GM23338 (cell line): ENCODE data around the gene DAPK2. TPM values are rescaled to one million over a fixed set of nuclear protein-coding genes. Genes with fewer than 3 reads are reported as not detected.

Experiments used
- ATAC-seq: fragments of 200-7000 bp; cut with Tn5 transposase; 3 replicates; pipeline ENCODE4 v1.9.1; 2020
- DNase-seq: peaks from one replicate; pipeline ENCODE4 v3.0.0-alpha.2; 2015; ENCODE audit warnings: low spot score
- H2AFZ ChIP-seq: fragments of 200-600 bp; sonication (generic); 2 replicates; pipeline ENCODE4 v1.8.0; 2016; ENCODE audit warnings: antibody characterized with exemption, mild to moderate bottlenecking, moderate library complexity
- H3F3A ChIP-seq: fragments of 200-600 bp; sonication (generic); replicated peaks from 2 replicates; pipeline ENCODE4 v1.8.0; 2017; ENCODE audit warnings: antibody characterized with exemption, mixed run types, low read depth
- H3K27ac ChIP-seq: fragments of 200-600 bp; sonication (generic); 2 replicates; pipeline ENCODE4 v1.6.1; 2016; ENCODE audit warnings: low read depth
- H3K27me3 ChIP-seq: fragments of 200-600 bp; sonication (generic); 2 replicates; pipeline ENCODE4 v1.8.0; 2016; ENCODE audit warnings: mild to moderate bottlenecking, mixed run types, moderate library complexity; ENCODE audit not compliant: insufficient read depth
- H3K36me3 ChIP-seq: fragments of 200-600 bp; sonication (generic); 2 replicates; pipeline ENCODE4 v1.8.0; 2016; ENCODE audit warnings: mild to moderate bottlenecking; ENCODE audit not compliant: insufficient read depth
- H3K4me1 ChIP-seq: fragments of 200-600 bp; sonication (generic); 2 replicates; pipeline ENCODE4 v1.8.0; 2016; ENCODE audit warnings: mild to moderate bottlenecking, moderate library complexity; ENCODE audit not compliant: insufficient read depth
- H3K4me2 ChIP-seq: fragments of 200-600 bp; sonication (generic); 2 replicates; pipeline ENCODE4 v1.7.1; 2017; ENCODE audit warnings: mixed run types
- H3K4me3 ChIP-seq: fragments of 200-600 bp; sonication (generic); 2 replicates; pipeline ENCODE4 v1.6.1; 2016; ENCODE audit warnings: mixed run types
- H3K79me2 ChIP-seq: fragments of 200-600 bp; sonication (generic); replicated peaks from 2 replicates; pipeline ENCODE4 v1.8.0; 2017; ENCODE audit warnings: mild to moderate bottlenecking; ENCODE audit not compliant: insufficient read depth
- H3K9me2 ChIP-seq: fragments of 200-600 bp; sonication (generic); 2 replicates; pipeline ENCODE4 v1.8.0; 2017; ENCODE audit not compliant: insufficient read depth
- H4K20me1 ChIP-seq: fragments of 200-600 bp; sonication (generic); replicated peaks from 2 replicates; pipeline ENCODE4 v1.8.0; 2017; ENCODE audit warnings: mild to moderate bottlenecking; ENCODE audit not compliant: insufficient read depth
- H3K27ac Mint-ChIP-seq: 2 replicates; pipeline ENCODE4 v1.8.0; 2020; ENCODE audit warnings: inconsistent platforms, mild to moderate bottlenecking, moderate library complexity, mixed read lengths
- H3K27me3 Mint-ChIP-seq: 3 replicates; pipeline ENCODE4 v1.8.0; 2022; ENCODE audit warnings: low read depth, mild to moderate bottlenecking, moderate library complexity, mixed read lengths, inconsistent platforms; ENCODE audit not compliant: insufficient read depth, poor library complexity
- H3K36me3 Mint-ChIP-seq: 3 replicates; pipeline ENCODE4 v1.8.0; 2021; ENCODE audit warnings: low read depth, mild to moderate bottlenecking, inconsistent platforms, moderate library complexity, mixed read lengths
- H3K4me1 Mint-ChIP-seq: 3 replicates; pipeline ENCODE4 v1.8.0; 2020; ENCODE audit warnings: mild to moderate bottlenecking, inconsistent platforms, mixed read lengths
- H3K4me3 Mint-ChIP-seq: 3 replicates; pipeline ENCODE4 v1.8.0; 2021; ENCODE audit warnings: moderate library complexity, mild to moderate bottlenecking, inconsistent platforms, mixed read lengths
- H3K9me3 Mint-ChIP-seq: 3 replicates; pipeline ENCODE4 v1.8.0; 2020; ENCODE audit warnings: moderate library complexity, mild to moderate bottlenecking, inconsistent platforms, mixed read lengths
- CREB1 ChIP-seq: fragments of 250-450 bp; sonication (Bioruptor Pico); IDR thresholded peaks from 2 replicates; pipeline ENCODE4 v1.5.0; 2020; ENCODE audit warnings: low read depth, mild to moderate bottlenecking, moderate library complexity
- ETS1 ChIP-seq: IDR thresholded peaks from 2 replicates; pipeline ENCODE4 v1.6.1; 2016; ENCODE audit warnings: antibody characterized with exemption
- EZH2 ChIP-seq: fragments of 200-600 bp; sonication (generic); IDR thresholded peaks from one replicate; pipeline ENCODE4 v1.8.0; 2017; ENCODE audit warnings: antibody characterized with exemption, mild to moderate bottlenecking, low read depth; ENCODE audit not compliant: unreplicated experiment
- EZH2phosphoT487 ChIP-seq: fragments of 200-600 bp; sonication (generic); IDR thresholded peaks from one replicate; pipeline ENCODE4 v1.8.1; 2018; ENCODE audit warnings: antibody characterized with exemption; ENCODE audit not compliant: unreplicated experiment
- JUNB ChIP-seq: IDR thresholded peaks from one replicate; pipeline ENCODE4 v1.6.1; 2016; ENCODE audit warnings: antibody characterized with exemption; ENCODE audit not compliant: unreplicated experiment
- NANOG ChIP-seq: IDR thresholded peaks from 2 replicates; pipeline ENCODE4 v1.6.1; 2016; ENCODE audit warnings: antibody characterized with exemption, borderline replicate concordance
- POLR2AphosphoS5 ChIP-seq: IDR thresholded peaks from 2 replicates; pipeline ENCODE4 v1.6.1; 2016; ENCODE audit warnings: antibody characterized with exemption, low read depth
- STAT1 ChIP-seq: IDR thresholded peaks from one replicate; pipeline ENCODE4 v1.6.1; 2016; ENCODE audit warnings: antibody characterized with exemption; ENCODE audit not compliant: unreplicated experiment
- ZNF114 ChIP-seq: fragments of 250-450 bp; sonication (Bioruptor Pico); IDR thresholded peaks from 2 replicates; pipeline ENCODE4 v1.5.0; 2020; ENCODE audit warnings: mild to moderate bottlenecking, moderate library complexity
- ZNF462 ChIP-seq: fragments of 250-450 bp; sonication (Bioruptor Pico); IDR thresholded peaks from 2 replicates; pipeline ENCODE4 v1.5.0; 2020; ENCODE audit warnings: mild to moderate bottlenecking, moderate library complexity
- polyA plus RNA-seq: library from polyadenylated mRNA; unstranded; fragments of >200 nt; fragmentation: Nextera tagmentation; extraction: Ambion mirVana; gene quantifications from 2 replicates; pipeline ENCODE4 v1.2.1, GENCODE V29; 2016
- total RNA-seq: library from RNA; depleted of rRNA; stranded (reverse); fragments of >200 nt; shearing (Covaris generic); gene quantifications from 2 replicates; pipeline ENCODE4 v1.2.3, GENCODE V29; 2014
- TF ChIP-seq, protein P1 (sequence below), 2 experiments: fragments of 200-600 bp in 1 of 2; sonication (generic) in 1 of 2; conservative IDR thresholded peaks; 2 replicates each; pipeline versions ENCODE4 v1.5.1 to v1.6.1; 2016 to 2017; ENCODE audit warnings: antibody characterized with exemption in 2 of 2, low read depth in 2 of 2, mild to moderate bottlenecking in 2 of 2, moderate library complexity in 1 of 2

DAPK2 gene
- total and polyA plus RNA-seq, 2 experiments from 2014 or later = 1.6 to 3.1 TPM

DNA sequence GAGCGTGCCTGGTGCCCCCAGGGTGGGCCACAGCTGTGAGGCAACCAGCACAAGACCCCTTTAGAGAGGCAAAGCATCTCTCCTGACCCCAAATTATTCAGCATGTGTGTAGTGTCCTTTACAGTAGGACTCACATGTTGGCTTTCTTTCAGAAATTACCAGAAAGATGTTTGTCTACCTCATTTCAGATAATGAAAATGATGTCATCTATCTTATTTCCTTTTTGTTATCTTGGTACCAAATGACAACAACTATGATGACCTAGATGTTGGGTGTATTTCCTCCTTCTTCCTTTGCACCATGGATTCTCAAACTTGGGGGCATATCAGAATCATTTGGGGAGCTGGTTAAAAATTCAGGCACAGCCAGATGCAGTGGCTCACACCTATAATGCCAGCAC lies 50.5 kb downstream of the DAPK2 start (continued):
- TF ChIP-seq EZH2 (no peak), JUNB (no peak)
- TF ChIP-seq, protein P1, sequence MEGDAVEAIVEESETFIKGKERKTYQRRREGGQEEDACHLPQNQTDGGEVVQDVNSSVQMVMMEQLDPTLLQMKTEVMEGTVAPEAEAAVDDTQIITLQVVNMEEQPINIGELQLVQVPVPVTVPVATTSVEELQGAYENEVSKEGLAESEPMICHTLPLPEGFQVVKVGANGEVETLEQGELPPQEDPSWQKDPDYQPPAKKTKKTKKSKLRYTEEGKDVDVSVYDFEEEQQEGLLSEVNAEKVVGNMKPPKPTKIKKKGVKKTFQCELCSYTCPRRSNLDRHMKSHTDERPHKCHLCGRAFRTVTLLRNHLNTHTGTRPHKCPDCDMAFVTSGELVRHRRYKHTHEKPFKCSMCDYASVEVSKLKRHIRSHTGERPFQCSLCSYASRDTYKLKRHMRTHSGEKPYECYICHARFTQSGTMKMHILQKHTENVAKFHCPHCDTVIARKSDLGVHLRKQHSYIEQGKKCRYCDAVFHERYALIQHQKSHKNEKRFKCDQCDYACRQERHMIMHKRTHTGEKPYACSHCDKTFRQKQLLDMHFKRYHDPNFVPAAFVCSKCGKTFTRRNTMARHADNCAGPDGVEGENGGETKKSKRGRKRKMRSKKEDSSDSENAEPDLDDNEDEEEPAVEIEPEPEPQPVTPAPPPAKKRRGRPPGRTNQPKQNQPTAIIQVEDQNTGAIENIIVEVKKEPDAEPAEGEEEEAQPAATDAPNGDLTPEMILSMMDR (conservative IDR thresholded peaks at IDR 0.05; ENCODE audit: low read depth in 2 of 2) = no peak

- ATAC-seq = no peak
- H3K27ac Mint-ChIP-seq = no peak overlapping the region
- no peaks in the 10 kb centered on the region for H3K79me2 ChIP-seq
Observed at GRCh38 chr15:63994073-63994600, 52.1 kb downstream of the DAPK2 start.

More at GRCh38 chr15:63994073-63994600, 52.1 kb downstream of the DAPK2 start:
- H3K9me3 Mint-ChIP-seq = no peaks in the 10 kb centered on the region
- DNase-seq = no peak
- TF ChIP-seq JUNB = no peak
- no peak for TF ChIP-seq CREB1 (CRISPR knock-in tag)
- no peak for TF ChIP-seq STAT1
- TF ChIP-seq NANOG = no peak
- no peak for TF ChIP-seq EZH2phosphoT487
- TF ChIP-seq POLR2AphosphoS5 = no peak
- no peak for TF ChIP-seq ZNF114 (CRISPR knock-in tag)
- no peak for TF ChIP-seq ETS1
- TF ChIP-seq EZH2 = no peak
- TF ChIP-seq ZNF462 (CRISPR knock-in tag) = no peak
- TF ChIP-seq, protein P1 (conservative IDR thresholded peaks at IDR 0.05; ENCODE audit: low read depth in 2 of 2) = no peak
- H3K27me3 Mint-ChIP-seq = peaks cover 2% of the 10 kb centered on the region
- H3K27me3 ChIP-seq = no peaks in the 10 kb centered on the region
- H3K4me1 Mint-ChIP-seq = peaks cover 6% of the 10 kb centered on the region; the same call in 1 of the 3 replicates
- H3K36me3 ChIP-seq = no peaks in the 10 kb centered on the region
- H3K4me2 ChIP-seq = no peak overlapping the region
- no peaks in the 10 kb centered on the region for H3F3A ChIP-seq
- no peaks in the 10 kb centered on the region for H4K20me1 ChIP-seq
- H3K27ac ChIP-seq = no peak overlapping the region
- H3K36me3 Mint-ChIP-seq = no peaks in the 10 kb centered on the region
- no peaks in the 10 kb centered on the region for H3K9me2 ChIP-seq
- no peaks in the 10 kb centered on the region for H3K4me1 ChIP-seq
- no peak overlapping the region for H3K4me3 ChIP-seq
- no peak overlapping the region for H3K4me3 Mint-ChIP-seq
- H2AFZ ChIP-seq = no peak overlapping the region
